Measurements from ENCODE around the gene C16orf96. TPM values are rescaled to one million over a fixed set of nuclear protein-coding genes. Genes with fewer than 3 reads are reported as not detected.

C16orf96 gene
- total RNA-seq, 1 donor from 2014 or later = 0.12 TPM

DNA sequence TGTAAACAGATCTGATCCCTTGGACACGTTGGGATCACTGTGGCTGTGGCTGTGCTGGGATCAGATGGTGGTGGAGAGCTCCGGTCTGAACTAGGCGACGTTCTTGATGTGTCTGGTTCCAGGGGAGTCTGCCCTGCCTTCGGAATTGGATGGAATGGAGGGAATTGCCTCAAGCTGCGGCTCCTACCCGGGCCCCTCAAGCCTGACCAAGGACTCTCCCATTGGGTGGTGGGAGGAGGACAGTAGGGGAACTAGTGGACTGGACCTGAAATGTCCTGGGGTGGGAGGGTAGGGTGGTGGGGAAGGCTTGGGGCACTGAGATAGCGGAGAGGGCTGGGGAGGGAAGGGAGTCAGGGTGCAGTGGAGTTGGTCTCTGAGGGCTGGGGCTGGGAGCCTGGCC lies 61.7 kb downstream of the C16orf96 start:
- Mint-ChIP-seq H3K27me3 (ENCODE audit: low read depth) (no peaks in the 10 kb centered on the region), H3K9me3 (ENCODE audit: low read depth) (no peaks in the 10 kb centered on the region), H3K27ac (ENCODE audit: unreplicated experiment) (no peak overlapping the region), H3K36me3 (ENCODE audit: low read depth) (no peaks in the 10 kb centered on the region), H3K4me3 (ENCODE audit: unreplicated experiment) (peak overlapping the region; percentile 33), H3K4me1 (ENCODE audit: low read depth) (peaks cover 29% of the 10 kb centered on the region)
- no peak for DNase-seq (ENCODE audit: low spot score)
- TF ChIP-seq, protein P1, sequence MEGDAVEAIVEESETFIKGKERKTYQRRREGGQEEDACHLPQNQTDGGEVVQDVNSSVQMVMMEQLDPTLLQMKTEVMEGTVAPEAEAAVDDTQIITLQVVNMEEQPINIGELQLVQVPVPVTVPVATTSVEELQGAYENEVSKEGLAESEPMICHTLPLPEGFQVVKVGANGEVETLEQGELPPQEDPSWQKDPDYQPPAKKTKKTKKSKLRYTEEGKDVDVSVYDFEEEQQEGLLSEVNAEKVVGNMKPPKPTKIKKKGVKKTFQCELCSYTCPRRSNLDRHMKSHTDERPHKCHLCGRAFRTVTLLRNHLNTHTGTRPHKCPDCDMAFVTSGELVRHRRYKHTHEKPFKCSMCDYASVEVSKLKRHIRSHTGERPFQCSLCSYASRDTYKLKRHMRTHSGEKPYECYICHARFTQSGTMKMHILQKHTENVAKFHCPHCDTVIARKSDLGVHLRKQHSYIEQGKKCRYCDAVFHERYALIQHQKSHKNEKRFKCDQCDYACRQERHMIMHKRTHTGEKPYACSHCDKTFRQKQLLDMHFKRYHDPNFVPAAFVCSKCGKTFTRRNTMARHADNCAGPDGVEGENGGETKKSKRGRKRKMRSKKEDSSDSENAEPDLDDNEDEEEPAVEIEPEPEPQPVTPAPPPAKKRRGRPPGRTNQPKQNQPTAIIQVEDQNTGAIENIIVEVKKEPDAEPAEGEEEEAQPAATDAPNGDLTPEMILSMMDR (IDR thresholded peaks at IDR 0.05) = no peak

DNA sequence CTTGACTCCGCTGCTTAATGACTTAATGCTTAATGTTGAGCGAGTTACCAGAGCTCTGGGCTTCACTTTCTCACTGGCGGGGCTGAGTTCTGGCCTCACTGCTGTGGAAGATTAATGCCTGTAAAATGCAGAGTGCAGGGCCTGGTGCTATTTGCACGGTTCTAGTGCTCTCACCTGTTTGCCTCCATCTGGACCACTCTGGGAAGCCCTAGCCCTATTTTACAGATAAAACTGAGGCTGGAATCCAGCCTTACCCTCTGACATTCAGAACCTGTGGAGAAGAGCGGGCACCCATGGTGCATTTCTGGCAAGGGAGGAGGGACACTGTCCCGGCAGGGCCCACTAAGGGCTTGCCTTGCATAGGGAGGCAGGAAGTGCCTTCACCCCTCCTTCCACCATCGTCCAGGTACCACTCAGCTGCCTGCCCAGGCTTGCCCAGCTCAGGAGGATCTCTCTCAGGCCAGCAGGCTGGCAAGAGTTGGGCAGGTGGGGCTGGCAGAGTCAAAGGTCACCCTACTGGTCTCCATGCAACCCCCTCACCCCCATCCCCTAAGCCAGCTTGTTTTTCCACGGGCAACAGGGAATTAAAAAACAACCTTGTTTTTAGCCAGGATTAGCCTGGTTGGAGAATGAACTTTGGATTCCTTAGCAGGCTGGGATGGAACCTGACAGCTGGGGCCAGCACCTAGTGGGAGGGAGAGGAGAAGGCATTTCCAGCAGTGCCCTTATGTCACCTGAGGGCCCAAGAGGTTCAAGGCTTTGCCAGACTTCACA lies 62.7 kb downstream of the C16orf96 start:
- DNase-seq (ENCODE audit: low spot score) = no peak
- H3K27ac Mint-ChIP-seq (ENCODE audit: unreplicated experiment) = no peak overlapping the region
- TF ChIP-seq, protein P1 (IDR thresholded peaks at IDR 0.05) = no peak
- H3K36me3 Mint-ChIP-seq (ENCODE audit: low read depth) = no peaks in the 10 kb centered on the region
- H3K27me3 Mint-ChIP-seq (ENCODE audit: low read depth) = no peaks in the 10 kb centered on the region
- H3K9me3 Mint-ChIP-seq (ENCODE audit: low read depth) = no peaks in the 10 kb centered on the region
- H3K4me1 Mint-ChIP-seq (ENCODE audit: low read depth) = peaks cover 24% of the 10 kb centered on the region
- H3K4me3 Mint-ChIP-seq (ENCODE audit: unreplicated experiment) = no peak overlapping the region

DNA sequence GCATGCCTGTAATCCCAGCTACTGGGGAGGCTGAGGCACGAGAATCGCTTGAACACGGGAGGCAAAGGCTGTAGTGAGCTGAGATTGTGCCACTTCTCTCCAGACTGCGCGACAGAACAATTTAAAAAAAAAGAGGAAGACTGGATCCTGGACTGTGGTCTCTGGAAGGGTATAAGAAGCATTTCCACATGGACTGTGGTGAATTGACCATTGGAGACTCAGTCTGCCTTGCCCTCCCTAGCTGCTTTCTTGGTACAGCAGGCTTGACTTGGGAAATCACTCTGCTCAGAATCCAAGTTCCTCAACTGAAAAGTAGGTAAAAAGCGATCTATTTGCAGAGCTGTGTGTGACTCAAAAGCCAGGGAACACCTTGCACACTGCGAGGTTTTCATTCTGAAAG lies 67.5 kb downstream of the C16orf96 start:
- Mint-ChIP-seq H3K9me3 (ENCODE audit: low read depth) (no peaks in the 10 kb centered on the region), H3K4me3 (ENCODE audit: unreplicated experiment) (no peak overlapping the region), H3K27me3 (ENCODE audit: low read depth) (no peaks in the 10 kb centered on the region), H3K4me1 (ENCODE audit: low read depth) (peaks cover 25% of the 10 kb centered on the region), H3K27ac (ENCODE audit: unreplicated experiment) (no peak overlapping the region), H3K36me3 (ENCODE audit: low read depth) (no peaks in the 10 kb centered on the region)
- TF ChIP-seq, protein P1 (IDR thresholded peaks at IDR 0.05) = no peak
- DNase-seq (ENCODE audit: low spot score) = no peak

DNA sequence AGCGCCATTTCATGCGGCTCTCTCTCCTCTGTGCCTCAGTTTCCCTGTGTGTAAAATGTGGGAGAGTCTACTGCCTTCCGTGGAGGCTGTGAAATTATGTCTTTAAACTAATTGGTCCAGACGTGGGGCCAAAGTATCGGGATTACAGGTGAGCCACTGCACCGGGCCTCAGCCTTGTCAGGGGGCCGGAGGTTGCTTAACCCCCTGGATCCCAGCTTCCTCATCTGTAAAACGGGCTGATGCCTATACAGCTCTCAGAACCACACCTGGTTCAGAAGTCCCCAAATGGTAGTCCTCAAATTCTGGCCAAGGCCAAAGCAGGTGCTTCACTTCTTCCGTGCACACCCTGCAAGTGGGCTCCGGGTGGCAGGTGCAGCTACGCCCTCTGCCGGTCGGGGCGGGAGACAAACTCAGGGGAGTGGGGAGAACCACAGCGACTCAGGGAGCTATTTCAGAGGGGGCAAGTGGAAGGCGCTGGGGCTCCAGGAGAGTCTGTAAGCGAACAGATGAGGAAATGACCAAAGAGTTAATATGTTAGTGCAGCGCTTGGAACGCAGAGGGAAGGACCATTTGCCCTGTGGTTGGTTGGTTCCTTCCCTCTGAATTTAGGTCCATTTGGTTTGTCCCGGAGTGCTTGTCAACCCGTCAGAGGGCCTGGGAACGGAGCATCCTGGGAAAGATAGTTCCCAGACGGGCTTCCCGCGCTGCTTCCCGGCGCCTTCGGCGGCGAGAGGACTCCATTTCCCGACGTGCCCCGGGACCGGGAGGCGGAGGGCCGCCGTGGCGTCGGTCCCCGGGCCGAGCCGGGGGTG lies 68.1 kb downstream of the C16orf96 start, which contains the start of gene MGRN1:
Gene MGRN1 (plus strand): TSS at position 812 of the 812 bp plus-strand sequence. CDS start 135 bp downstream, outside the sequence.
- DNase-seq (ENCODE audit: low spot score) = peak; percentile 98
- no peaks in the 10 kb centered on the region for H3K27me3 Mint-ChIP-seq (ENCODE audit: low read depth)
- H3K36me3 Mint-ChIP-seq (ENCODE audit: low read depth) = no peaks in the 10 kb centered on the region
- peak within 1 kb of the TSS; percentile 100 for H3K4me3 Mint-ChIP-seq (ENCODE audit: unreplicated experiment)
- TF ChIP-seq, protein P1 (IDR thresholded peaks at IDR 0.05) = peak; percentile 100
- peak within 1 kb of the TSS; percentile 99 for H3K27ac Mint-ChIP-seq (ENCODE audit: unreplicated experiment)
- no peaks in the 10 kb centered on the region for H3K9me3 Mint-ChIP-seq (ENCODE audit: low read depth)
- H3K4me1 Mint-ChIP-seq (ENCODE audit: low read depth) = peaks cover 24% of the 10 kb centered on the region

DNA sequence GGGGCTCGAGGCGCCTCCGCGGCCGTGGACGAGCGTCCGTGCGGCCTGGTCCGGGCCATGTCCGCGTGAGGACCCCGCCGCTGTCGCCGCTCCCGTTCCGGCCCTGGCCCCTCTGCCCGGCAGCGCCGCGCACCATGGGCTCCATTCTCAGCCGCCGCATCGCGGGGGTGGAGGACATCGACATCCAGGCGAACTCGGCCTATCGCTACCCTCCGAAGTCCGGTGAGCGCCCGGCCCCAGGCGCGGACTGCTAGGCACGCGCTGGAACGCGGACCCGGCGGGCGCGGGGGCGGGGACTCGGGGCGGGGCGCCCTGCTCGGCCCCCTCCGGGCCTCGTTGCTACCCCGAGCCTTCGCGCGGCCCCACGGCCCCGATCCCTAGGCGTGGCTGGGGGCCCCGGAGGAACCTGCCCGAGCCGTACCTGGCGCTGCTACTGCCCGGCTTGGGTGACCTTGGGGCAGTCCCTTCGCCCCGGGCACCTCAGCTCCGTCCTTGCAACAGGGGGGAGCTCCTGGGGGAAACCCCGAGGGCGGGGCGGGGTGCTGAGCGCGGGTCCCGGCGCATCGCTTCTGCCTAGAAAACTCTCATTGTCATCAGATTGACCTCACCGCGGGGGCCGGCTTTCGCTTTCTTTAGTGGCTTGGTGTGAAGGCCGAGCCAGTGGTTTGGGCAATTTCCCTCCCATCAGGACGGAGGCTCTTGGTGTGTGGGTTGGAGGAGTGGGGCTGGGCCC lies 68.9 kb downstream of the C16orf96 start:
- TF ChIP-seq, protein P1 (IDR thresholded peaks at IDR 0.05) = no peak
- DNase-seq (ENCODE audit: low spot score) = no peak
- peak overlapping the region; percentile 98 for H3K27ac Mint-ChIP-seq (ENCODE audit: unreplicated experiment)
- H3K4me1 Mint-ChIP-seq (ENCODE audit: low read depth) = peaks cover 24% of the 10 kb centered on the region
- H3K4me3 Mint-ChIP-seq (ENCODE audit: unreplicated experiment) = peak overlapping the region; percentile 100
- H3K9me3 Mint-ChIP-seq (ENCODE audit: low read depth) = no peaks in the 10 kb centered on the region
- no peaks in the 10 kb centered on the region for H3K27me3 Mint-ChIP-seq (ENCODE audit: low read depth)
- no peaks in the 10 kb centered on the region for H3K36me3 Mint-ChIP-seq (ENCODE audit: low read depth)

Measured in chondrocyte (in vitro differentiated cells).